Mesenchymal stem cell (in vitro differentiated cells and primary cell): ENCODE data around the gene CYP27A1. TPM values are rescaled to one million over a fixed set of nuclear protein-coding genes. Genes with fewer than 3 reads are reported as not detected.

ENCODE experiments used
- DNase-seq: peaks from one replicate; pipeline ENCODE4 v3.0.0-alpha.2; 2013
- H2AFZ ChIP-seq: one replicate; pipeline ENCODE4 v1.6.1; 2013; ENCODE audit warnings: low read depth, mild to moderate bottlenecking, control low read depth, inconsistent platforms, low read length, moderate library complexity
- H2AK5ac ChIP-seq: 2 replicates; pipeline ENCODE4 v1.6.1; 2013; ENCODE audit warnings: low read length, moderate library complexity, mild to moderate bottlenecking, inconsistent platforms; ENCODE audit not compliant: severe bottlenecking
- H2BK120ac ChIP-seq: one replicate; pipeline ENCODE4 v1.6.1; 2013; ENCODE audit warnings: low read depth, mild to moderate bottlenecking, inconsistent platforms, low read length, moderate library complexity
- H2BK12ac ChIP-seq, 2 experiments: one replicate each; pipeline ENCODE4 v1.6.1; 2013; ENCODE audit warnings: inconsistent platforms in 2 of 2, low read length in 2 of 2, mild to moderate bottlenecking in 2 of 2, moderate library complexity in 2 of 2, control low read depth in 1 of 2
- H2BK15ac ChIP-seq: one replicate; pipeline ENCODE4 v1.6.1; 2013; ENCODE audit warnings: mild to moderate bottlenecking, low read depth, inconsistent platforms; ENCODE audit not compliant: poor library complexity, severe bottlenecking
- H2BK5ac ChIP-seq: 2 replicates; pipeline ENCODE4 v1.6.1; 2013; ENCODE audit warnings: low read depth, mild to moderate bottlenecking, low read length, control low read depth, inconsistent platforms; ENCODE audit not compliant: poor library complexity, severe bottlenecking
- H3K14ac ChIP-seq, 2 experiments: one replicate each; pipeline ENCODE4 v1.6.1; 2013; ENCODE audit warnings: inconsistent platforms in 2 of 2, low read length in 2 of 2, control low read depth in 1 of 2, mild to moderate bottlenecking in 1 of 2, moderate library complexity in 1 of 2
- H3K18ac ChIP-seq, 2 experiments: one replicate each; pipeline ENCODE4 v1.6.1; 2013; ENCODE audit warnings: inconsistent platforms in 2 of 2, low read length in 2 of 2, control low read depth in 1 of 2, low read depth in 1 of 2, mild to moderate bottlenecking in 1 of 2
- H3K23ac ChIP-seq, 2 experiments: one replicate each; pipeline ENCODE4 v1.6.1; 2013; ENCODE audit warnings: inconsistent platforms in 2 of 2, low read length in 2 of 2, mild to moderate bottlenecking in 2 of 2, moderate library complexity in 2 of 2, control low read depth in 1 of 2
- H3K27ac ChIP-seq: 2 replicates; pipeline ENCODE4 v1.5.1; 2013; ENCODE audit warnings: mild to moderate bottlenecking, moderate library complexity, low read length, control low read depth, inconsistent platforms; ENCODE audit not compliant: poor library complexity, severe bottlenecking
- H3K27me3 ChIP-seq, 2 experiments: 2 replicates each; pipeline versions ENCODE4 v1.6.1 to v1.7.0; 2013; ENCODE audit warnings: low read length in 2 of 2, mild to moderate bottlenecking in 2 of 2, moderate library complexity in 2 of 2, control low read depth in 1 of 2, inconsistent platforms in 1 of 2; ENCODE audit not compliant: control insufficient read depth in 1 of 2, insufficient read depth in 1 of 2
- H3K36me3 ChIP-seq, 2 experiments: 2 replicates each; pipeline versions ENCODE4 v1.6.1 to v1.7.0; 2013; ENCODE audit warnings: low read length in 2 of 2, control low read depth in 1 of 2, inconsistent platforms in 1 of 2, low read depth in 1 of 2, mild to moderate bottlenecking in 1 of 2; ENCODE audit not compliant: insufficient read depth in 2 of 2, control insufficient read depth in 1 of 2
- H3K4ac ChIP-seq, 2 experiments: one replicate each; pipeline ENCODE4 v1.6.1; 2013; ENCODE audit warnings: inconsistent platforms in 2 of 2, low read length in 2 of 2, mild to moderate bottlenecking in 2 of 2, moderate library complexity in 2 of 2, control low read depth in 1 of 2, low read depth in 1 of 2
- H3K4me1 ChIP-seq: 2 replicates; pipeline ENCODE4 v1.6.1; 2013; ENCODE audit warnings: low read depth, low read length, control low read depth; ENCODE audit not compliant: control insufficient read depth, insufficient read depth
- H3K4me2 ChIP-seq: 2 replicates; pipeline ENCODE4 v1.6.1; 2013; ENCODE audit warnings: low read length, mild to moderate bottlenecking, inconsistent platforms; ENCODE audit not compliant: poor library complexity, severe bottlenecking
- H3K4me3 ChIP-seq, 2 experiments: 2 replicates each; pipeline versions ENCODE4 v1.5.1 to v1.7.0; 2013; ENCODE audit warnings: low read length in 2 of 2, mild to moderate bottlenecking in 2 of 2, control low read depth in 1 of 2, low read depth in 1 of 2; ENCODE audit not compliant: insufficient read depth in 1 of 2
- H3K79me1 ChIP-seq: replicated peaks from 2 replicates; pipeline ENCODE4 v1.6.1; 2013; ENCODE audit warnings: mild to moderate bottlenecking, control low read depth, low read length, inconsistent platforms; ENCODE audit not compliant: poor library complexity, severe bottlenecking
- H3K9ac ChIP-seq: 2 replicates; pipeline ENCODE4 v1.7.0; 2013; ENCODE audit warnings: mild to moderate bottlenecking, low read length, moderate library complexity
- H3K9me3 ChIP-seq: 2 replicates; pipeline ENCODE4 v1.7.0; 2013; ENCODE audit warnings: mild to moderate bottlenecking, low read length; ENCODE audit not compliant: control insufficient read depth
- H4K8ac ChIP-seq: one replicate; pipeline ENCODE4 v1.6.1; 2013; ENCODE audit warnings: inconsistent platforms, mild to moderate bottlenecking, low read length, moderate library complexity
- H4K91ac ChIP-seq: one replicate; pipeline ENCODE4 v1.6.1; 2013; ENCODE audit warnings: mild to moderate bottlenecking, low read length, inconsistent platforms
- WGBS: methylation state at CpG from one replicate; pipeline ENCODE4 v1.1.7; 2013; ENCODE audit warnings: mixed read lengths; 5-methylcytosine and 5-hydroxymethylcytosine counted together
- polyA plus RNA-seq, 2 experiments: library from polyadenylated mRNA; stranded (reverse); fragments of 200-250 nt; gene quantifications; one replicate each; pipeline ENCODE4 v1.2.3, GENCODE V29; 2013

Gene CYP27A1
- polyA plus RNA-seq (2013, experiment 1 of 2) = 6.2 TPM
- 6.1 TPM for polyA plus RNA-seq (2013, experiment 2 of 2)

GRCh38 chr2:218781691-218782527, at the start of gene CYP27A1:
TSS of gene CYP27A1 (plus strand) at chr2:218782147. CDS start at chr2:218782183, 36 bp downstream.
- Histone ChIP-seq H2AFZ (peak within 1 kb of the TSS; percentile 54), H4K8ac (peak within 1 kb of the TSS; percentile 95), H3K4me3 (peak within 1 kb of the TSS; percentile 82 to 84), H3K27me3 (no peaks in the 10 kb centered on the region), H3K9me3 (peaks cover 9% of the 10 kb centered on the region), H2AK5ac (no peak within 1 kb of the TSS), H2BK15ac (peak within 1 kb of the TSS; percentile 48), H2BK120ac (peak within 1 kb of the TSS; percentile 78), H3K79me1 (peaks cover 13% of the 10 kb centered on the region), H3K14ac (peak within 1 kb of the TSS in 1 of 2 experiments; percentile 63), H3K4me2 (peak within 1 kb of the TSS; percentile 73), H2BK5ac (no peak within 1 kb of the TSS), H3K4ac (peak within 1 kb of the TSS; percentile 62 to 94), H3K18ac (peak within 1 kb of the TSS; percentile 82 to 86), H3K4me1 (peaks cover 19% of the 10 kb centered on the region), H3K27ac (peak within 1 kb of the TSS; percentile 10), H3K9ac (peak within 1 kb of the TSS; percentile 91), H3K36me3 (no peaks in the 10 kb centered on the region), H4K91ac (peak within 1 kb of the TSS; percentile 90), H2BK12ac (no peak within 1 kb of the TSS), H3K23ac (peak within 1 kb of the TSS; percentile 46 to 93)
- peak; percentile 33 for DNase-seq
- WGBS = 2% methylated on average over 76 of the region's 76 CpGs

GRCh38 chr2:218732761-218733158, 49.2 kb upstream of the CYP27A1 start:
- H3K27ac ChIP-seq = peak overlapping the region; percentile 71
- peak overlapping the region; percentile 29 to 95 for H2BK12ac ChIP-seq
- DNase-seq = peak; percentile 60
- WGBS = no CpG with 5 or more reads among the region's 2 CpGs
- H3K36me3 ChIP-seq = peaks cover 10 to 11% of the 10 kb centered on the region in 2 experiments
- no peak overlapping the region for H2AFZ ChIP-seq
- H4K8ac ChIP-seq = no peak overlapping the region
- no peak overlapping the region for H3K14ac ChIP-seq
- peak overlapping the region; percentile 91 for H2AK5ac ChIP-seq
- no peaks in the 10 kb centered on the region for H3K27me3 ChIP-seq
- H3K4me3 ChIP-seq = no peak overlapping the region
- no peaks in the 10 kb centered on the region for H3K9me3 ChIP-seq
- peaks cover 31% of the 10 kb centered on the region for H3K79me1 ChIP-seq
- no peak overlapping the region for H2BK5ac ChIP-seq
- no peak overlapping the region for H3K4me2 ChIP-seq
- H3K23ac ChIP-seq = no peak overlapping the region
- peak overlapping the region; percentile 80 for H3K9ac ChIP-seq
- H4K91ac ChIP-seq = no peak overlapping the region
- no peak overlapping the region for H2BK15ac ChIP-seq
- H3K4ac ChIP-seq = peak overlapping the region in 1 of 2 experiments; percentile 81
- peak overlapping the region; percentile 56 for H2BK120ac ChIP-seq
- H3K4me1 ChIP-seq = peaks cover 3% of the 10 kb centered on the region
- H3K18ac ChIP-seq = peak overlapping the region; percentile 4 to 79

- Histone ChIP-seq H2BK15ac (no peak overlapping the region), H3K27me3 (no peaks in the 10 kb centered on the region), H2BK120ac (no peak overlapping the region), H2BK12ac (peak overlapping the region; percentile 2 to 97), H3K9me3 (no peaks in the 10 kb centered on the region), H3K4me3 (no peak overlapping the region), H3K4ac (peak overlapping the region; percentile 27 to 87), H3K18ac (peak overlapping the region; percentile 31 to 84), H3K9ac (peak overlapping the region; percentile 80), H4K91ac (peak overlapping the region; percentile 22), H3K23ac (no peak overlapping the region), H4K8ac (no peak overlapping the region), H3K14ac (peak overlapping the region in 1 of 2 experiments; percentile 92), H2AK5ac (peak overlapping the region; percentile 23), H2BK5ac (no peak overlapping the region), H3K4me2 (no peak overlapping the region), H3K79me1 (peaks cover 34% of the 10 kb centered on the region), H3K36me3 (peaks cover 15 to 16% of the 10 kb centered on the region in 2 experiments), H3K4me1 (peaks cover 3% of the 10 kb centered on the region), H2AFZ (no peak overlapping the region), H3K27ac (no peak overlapping the region)
- DNase-seq = peak; percentile 87
- WGBS = 92% methylated on average over 5 of the region's 6 CpGs
Observed at GRCh38 chr2:218733171-218734021, 48.6 kb upstream of the CYP27A1 start.
